ENCODE measurements around the gene PPP2R5B.

GRCh38 chr11:64954201-64954600, 29.7 kb downstream of the PPP2R5B start:
- TF ChIP-seq CTCF (IDR thresholded peaks at IDR 0.05) (no peak), POLR2A (IDR thresholded peaks at IDR 0.05) (no peak)
